Stimulated activated effector memory CD8-positive, alpha-beta T cell treated with anti-CD3 and anti-CD28 coated beads, Interleukin-12 subunit alpha, Interleukin-12 subunit beta, amount 100 ng/mL, for 72 hours (primary cell): ENCODE results near the gene KIF23.
"Not testable (repeated sequence)": the region's sequence is repeated elsewhere in the genome, so short reads cannot be mapped to it uniquely, and the experiment has no call there.

Source experiments
- ATAC-seq: fragments of 150-1000 bp; cut with Tn5 transposase; 2 replicates; pipeline ENCODE4 v1.10.0; 2021
- DNase-seq, 2 donors: peaks; one replicate each; pipeline ENCODE4 v3.0.0; 2021 to 2022; ENCODE audit warnings: low spot score in 2 of 2
- H3K27ac Mint-ChIP-seq: one replicate; pipeline ENCODE4 v1.8.0; 2022; ENCODE audit warnings: mild to moderate bottlenecking, mixed read lengths
- H3K36me3 Mint-ChIP-seq: one replicate; pipeline ENCODE4 v1.8.0; 2022; ENCODE audit warnings: mild to moderate bottlenecking, mixed read lengths
- H3K4me1 Mint-ChIP-seq: one replicate; pipeline ENCODE4 v1.8.0; 2022; ENCODE audit warnings: mixed read lengths
- H3K4me3 Mint-ChIP-seq: one replicate; pipeline ENCODE4 v1.8.0; 2022; ENCODE audit warnings: mild to moderate bottlenecking, mixed read lengths
- H3K9me3 Mint-ChIP-seq: one replicate; pipeline ENCODE4 v1.8.0; 2022; ENCODE audit warnings: mixed read lengths

Gene KIF23

GRCh38 chr15:69443032-69443611 lies 29.0 kb downstream of the KIF23 start:
- Mint-ChIP-seq H3K9me3 (no peaks in the 10 kb centered on the region), H3K4me3 (no peak overlapping the region), H3K27ac (peak overlapping the region; percentile 52), H3K36me3 (peaks cover 62% of the 10 kb centered on the region), H3K4me1 (peaks cover 8% of the 10 kb centered on the region)
- ATAC-seq (peak; percentile 76), DNase-seq (no peak)

DNA sequence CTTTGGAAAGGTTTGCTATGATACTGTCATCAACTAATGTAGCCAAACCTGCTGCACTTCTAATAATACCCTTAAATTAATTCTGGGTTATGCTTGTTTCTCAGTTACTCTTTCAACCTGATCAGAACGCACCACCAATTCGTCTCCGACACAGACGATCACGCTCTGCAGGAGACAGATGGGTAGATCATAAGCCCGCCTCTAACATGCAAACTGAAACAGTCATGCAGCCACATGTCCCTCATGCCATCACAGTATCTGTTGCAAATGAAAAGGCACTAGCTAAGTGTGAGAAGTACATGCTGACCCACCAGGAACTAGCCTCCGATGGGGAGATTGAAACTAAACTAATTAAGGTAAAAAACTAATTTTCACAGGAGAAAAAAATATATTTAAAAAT lies 30.5 kb downstream of the KIF23 start:
- Mint-ChIP-seq H3K4me3 (no peak overlapping the region), H3K36me3 (peaks cover 59% of the 10 kb centered on the region), H3K4me1 (peaks cover 8% of the 10 kb centered on the region), H3K27ac (no peak overlapping the region), H3K9me3 (no peaks in the 10 kb centered on the region)
- ATAC-seq (no peak), DNase-seq (no peak)

GRCh38 chr15:69446953-69447352 lies 32.8 kb downstream of the KIF23 start:
- Mint-ChIP-seq H3K4me1 (peaks cover 8% of the 10 kb centered on the region), H3K9me3 (no peaks in the 10 kb centered on the region), H3K36me3 (peaks cover 45% of the 10 kb centered on the region), H3K4me3 (no peak overlapping the region), H3K27ac (no peak overlapping the region)
- ATAC-seq, result no peak
- DNase-seq, result no peak

- not testable (repeated sequence) for H3K27ac Mint-ChIP-seq, H3K4me3 Mint-ChIP-seq, H3K9me3 Mint-ChIP-seq, DNase-seq, ATAC-seq
- peaks cover 27% of the 10 kb centered on the region for H3K4me1 Mint-ChIP-seq
- H3K36me3 Mint-ChIP-seq, result peaks cover 67% of the 10 kb centered on the region
These were observed 36.1 kb downstream of the KIF23 start for GRCh38 chr15:69450221-69450620.

DNA sequence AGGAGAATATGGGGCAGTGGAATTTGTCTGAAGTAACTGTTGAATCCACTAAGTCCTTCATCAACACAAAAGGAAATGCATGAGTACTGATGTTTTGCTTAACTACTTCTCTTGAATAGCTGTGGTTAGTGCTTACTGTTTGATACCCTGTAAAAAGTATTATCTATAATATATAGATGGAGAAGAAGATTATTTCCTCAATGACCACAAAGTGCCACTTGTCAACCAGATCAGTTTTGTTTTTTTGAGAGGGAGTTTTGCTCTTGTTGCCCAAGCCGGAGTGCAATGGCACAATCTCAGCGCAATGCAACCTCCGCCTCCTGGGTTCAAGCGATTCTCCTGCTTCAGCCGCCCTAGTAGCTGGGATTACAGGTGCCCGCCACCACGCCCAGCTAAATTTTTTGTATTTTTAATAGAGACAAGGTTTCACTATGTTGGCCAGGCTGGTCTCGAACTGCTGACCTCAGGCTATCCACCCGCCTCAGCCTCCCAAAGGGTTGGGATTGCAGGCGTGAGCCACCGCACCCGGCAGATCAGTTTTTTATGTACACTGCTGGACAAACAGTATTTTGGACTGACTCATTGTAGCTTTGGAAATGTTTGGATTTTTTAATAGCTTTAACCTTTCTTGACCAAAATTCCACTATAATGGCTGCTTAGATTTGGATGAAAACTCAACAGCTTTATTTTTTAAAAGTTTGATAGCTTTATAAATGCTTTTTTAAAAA lies 37.0 kb downstream of the KIF23 start:
- Mint-ChIP-seq H3K4me1 (peaks cover 31% of the 10 kb centered on the region), H3K4me3 (peak overlapping the region; percentile 96), H3K27ac (peak overlapping the region; percentile 98), H3K36me3 (peaks cover 67% of the 10 kb centered on the region), H3K9me3 (no peaks in the 10 kb centered on the region)
- DNase-seq, result no peak
- ATAC-seq, result no peak

- DNase-seq (no peak), ATAC-seq (peak; percentile 41)
- peak overlapping the region; percentile 96 for H3K4me3 Mint-ChIP-seq
- peaks cover 67% of the 10 kb centered on the region for H3K36me3 Mint-ChIP-seq
- H3K9me3 Mint-ChIP-seq, result no peaks in the 10 kb centered on the region
- peaks cover 34% of the 10 kb centered on the region for H3K4me1 Mint-ChIP-seq
- H3K27ac Mint-ChIP-seq, result peak overlapping the region; percentile 98
These were observed 38.0 kb downstream of the KIF23 start for GRCh38 chr15:69451951-69452691.

GRCh38 chr15:69452692-69453521 lies 38.8 kb downstream of the KIF23 start, which contains the start of gene RPLP1:
Gene RPLP1, plus strand, starts transcription at chr15:69452818. Its CDS starts 131 bp downstream, at chr15:69452949.
- ATAC-seq (peak; percentile 92), DNase-seq (peak; percentile 96 to 98)
- Mint-ChIP-seq H3K36me3 (peaks cover 71% of the 10 kb centered on the region), H3K4me1 (peaks cover 34% of the 10 kb centered on the region), H3K27ac (peak within 1 kb of the TSS; percentile 98), H3K9me3 (no peaks in the 10 kb centered on the region), H3K4me3 (peak within 1 kb of the TSS; percentile 96)

- peaks cover 34% of the 10 kb centered on the region for H3K4me1 Mint-ChIP-seq
- no peak for ATAC-seq
- no peak for DNase-seq
- peaks cover 65% of the 10 kb centered on the region for H3K36me3 Mint-ChIP-seq
- H3K9me3 Mint-ChIP-seq, result no peaks in the 10 kb centered on the region
- peak overlapping the region; percentile 96 for H3K4me3 Mint-ChIP-seq
- H3K27ac Mint-ChIP-seq, result peak overlapping the region; percentile 98
These were observed 40.8 kb downstream of the KIF23 start for GRCh38 chr15:69454953-69455352.

- Mint-ChIP-seq H3K27ac (peak overlapping the region; percentile 98), H3K9me3 (no peaks in the 10 kb centered on the region), H3K36me3 (peaks cover 65% of the 10 kb centered on the region), H3K4me1 (peaks cover 34% of the 10 kb centered on the region), H3K4me3 (no peak overlapping the region)
- no peak for ATAC-seq
- no peak for DNase-seq
These were observed 42.3 kb downstream of the KIF23 start for GRCh38 chr15:69456208-69457166.

DNA sequence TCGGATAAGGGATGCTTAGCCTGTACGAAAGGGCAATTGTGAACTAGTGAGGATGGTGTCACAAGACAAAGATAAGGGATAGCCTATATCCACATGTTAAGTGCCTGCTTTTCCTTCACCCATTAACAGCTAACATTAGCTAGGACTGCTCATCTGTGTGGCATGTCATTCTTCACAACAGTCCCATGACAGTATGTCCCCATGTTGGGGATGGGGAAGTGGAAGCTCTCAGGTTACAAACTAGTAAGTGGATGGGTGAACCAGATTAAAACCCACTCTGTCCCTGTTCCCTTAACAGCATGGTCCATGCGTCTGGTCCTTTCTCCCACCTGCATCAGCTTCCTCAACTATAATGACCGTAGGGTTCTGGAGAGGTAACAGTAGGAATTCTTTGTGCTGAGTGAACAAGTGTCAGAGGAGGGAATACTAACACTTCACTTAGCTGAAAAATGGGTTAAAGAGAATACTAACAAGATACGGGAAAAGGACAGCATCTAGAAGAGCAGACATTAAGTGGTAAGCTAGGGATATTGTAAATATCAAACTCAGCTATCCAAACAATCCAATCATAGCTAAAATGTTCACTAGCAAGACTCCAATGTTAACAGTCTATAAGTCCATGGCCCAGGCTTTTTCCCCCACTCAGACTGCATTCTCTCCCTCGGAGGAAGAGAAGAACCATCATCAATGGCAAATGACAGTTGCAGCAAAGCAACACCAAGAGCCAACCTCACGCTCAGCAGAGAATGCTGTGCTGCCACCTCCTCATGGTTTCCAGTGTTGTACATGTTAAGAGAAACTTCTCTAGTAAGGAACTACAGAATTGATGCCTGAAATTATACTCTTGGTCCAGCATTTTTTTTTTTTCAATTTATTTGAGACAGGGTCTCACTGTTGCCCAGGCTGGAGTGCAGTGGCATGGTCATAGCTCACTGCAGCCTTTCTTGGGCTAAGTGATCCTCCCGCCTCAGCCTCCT lies 43.4 kb downstream of the KIF23 start:
- H3K9me3 Mint-ChIP-seq, result no peaks in the 10 kb centered on the region
- ATAC-seq, result no peak
- H3K4me3 Mint-ChIP-seq, result no peak overlapping the region
- no peak for DNase-seq
- H3K36me3 Mint-ChIP-seq, result peaks cover 60% of the 10 kb centered on the region
- H3K4me1 Mint-ChIP-seq, result peaks cover 38% of the 10 kb centered on the region
- peak overlapping the region; percentile 74 for H3K27ac Mint-ChIP-seq

DNA sequence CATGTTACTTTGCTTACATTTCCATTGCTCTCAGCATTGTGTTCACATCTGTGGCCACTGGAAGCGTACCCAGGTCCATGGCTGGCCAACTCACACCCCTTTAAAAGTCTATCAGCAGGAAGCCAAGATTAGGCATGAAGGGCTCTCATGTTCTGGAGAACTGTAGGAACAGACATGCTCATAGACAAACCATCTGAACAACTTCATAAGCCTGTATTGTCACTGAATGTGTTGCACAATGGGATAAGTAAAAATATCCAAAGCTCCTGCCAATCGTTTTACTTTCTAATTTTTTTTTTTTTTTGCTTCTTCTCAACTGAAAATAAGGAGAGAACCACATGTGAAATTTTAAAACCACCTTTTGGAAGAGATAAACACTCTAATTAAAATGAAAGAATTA lies 44.9 kb downstream of the KIF23 start:
- ATAC-seq, result no peak
- Mint-ChIP-seq H3K36me3 (peaks cover 49% of the 10 kb centered on the region), H3K4me3 (no peak overlapping the region), H3K9me3 (no peaks in the 10 kb centered on the region), H3K27ac (peak overlapping the region; percentile 74), H3K4me1 (peaks cover 42% of the 10 kb centered on the region)
- DNase-seq, result no peak

DNA sequence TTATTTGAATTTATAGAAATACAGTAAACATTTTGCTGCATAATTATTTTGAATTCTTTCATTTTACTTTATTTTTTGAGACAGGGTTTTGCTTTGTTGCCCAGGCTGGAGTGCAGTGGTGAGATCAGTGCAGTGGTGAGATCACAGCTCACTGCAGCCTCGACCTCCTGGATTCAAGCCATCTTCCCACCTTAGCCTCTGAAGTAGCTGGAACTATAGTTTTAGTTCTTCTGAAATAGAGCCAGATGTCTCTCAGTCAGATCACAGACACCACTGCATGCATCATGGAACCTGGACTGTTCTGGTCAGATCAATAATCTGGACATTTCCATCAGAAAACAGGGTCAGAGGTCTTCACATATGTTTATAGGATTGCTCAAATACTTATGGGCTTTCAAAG lies 46.3 kb downstream of the KIF23 start:
- peaks cover 30% of the 10 kb centered on the region for H3K4me1 Mint-ChIP-seq
- H3K27ac Mint-ChIP-seq, result no peak overlapping the region
- peaks cover 35% of the 10 kb centered on the region for H3K36me3 Mint-ChIP-seq
- no peak overlapping the region for H3K4me3 Mint-ChIP-seq
- ATAC-seq (no peak), DNase-seq (no peak)
- H3K9me3 Mint-ChIP-seq, result no peaks in the 10 kb centered on the region

- Mint-ChIP-seq H3K36me3 (peaks cover 19% of the 10 kb centered on the region), H3K4me3 (peak overlapping the region; percentile 77), H3K9me3 (no peaks in the 10 kb centered on the region), H3K27ac (peak overlapping the region; percentile 83), H3K4me1 (peaks cover 24% of the 10 kb centered on the region)
- no peak for DNase-seq
- no peak for ATAC-seq
These were observed 47.9 kb downstream of the KIF23 start for GRCh38 chr15:69462030-69462492.
